GM19455 (cell line): ENCODE results near the gene HYPK.
A peak's percentile ranks its signal among the peaks of the same experiment; 100 is the strongest.

Experiments
- ATAC-seq: cut with Tn5 transposase; IDR thresholded peaks from one replicate; pipeline ENCODE4 v1.9.1; 2021; ENCODE audit not compliant: unreplicated experiment

HYPK gene, protein sequence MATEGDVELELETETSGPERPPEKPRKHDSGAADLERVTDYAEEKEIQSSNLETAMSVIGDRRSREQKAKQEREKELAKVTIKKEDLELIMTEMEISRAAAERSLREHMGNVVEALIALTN

DNA sequence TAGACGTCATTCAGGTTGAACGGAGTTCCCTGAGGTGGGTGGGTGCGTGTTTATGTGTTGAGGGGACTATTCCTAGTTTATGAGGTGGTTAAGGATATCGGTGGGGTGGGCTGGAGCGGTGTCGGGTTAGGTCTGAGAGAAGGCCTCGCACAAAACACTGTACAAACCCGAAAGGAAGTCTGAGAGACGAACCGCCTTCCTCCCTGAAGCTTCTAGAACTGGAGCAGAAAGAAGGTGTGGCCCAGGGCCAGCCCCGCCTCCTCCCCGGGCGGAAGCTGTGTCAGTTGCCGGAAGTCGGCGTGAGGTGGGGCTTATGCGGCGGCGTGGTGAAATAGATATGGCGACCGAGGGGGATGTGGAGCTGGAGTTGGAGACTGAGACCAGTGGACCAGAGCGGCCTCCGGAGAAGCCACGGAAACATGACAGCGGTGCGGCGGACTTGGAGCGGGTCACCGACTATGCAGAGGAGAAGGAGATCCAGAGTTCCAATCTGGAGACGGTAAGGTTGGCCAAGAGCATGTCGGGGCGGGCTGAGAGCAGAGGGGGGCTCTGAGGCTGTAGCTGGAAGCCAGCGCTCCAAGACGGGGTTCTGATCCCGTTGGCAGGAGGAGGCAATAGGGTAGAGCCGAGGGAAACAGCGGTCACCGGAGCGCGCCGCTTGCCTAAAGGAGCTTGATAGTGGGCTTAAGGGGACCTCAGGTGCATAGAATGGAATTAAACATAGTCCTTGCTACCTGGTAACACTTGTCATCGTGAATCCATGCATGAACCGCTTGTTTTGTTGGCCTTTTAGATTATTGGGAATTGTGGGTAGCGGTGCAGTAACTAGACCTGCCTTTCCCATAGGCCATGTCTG, at the start of gene HYPK:
Gene HYPK (plus strand): TSS at position 314 of the 856 bp plus-strand sequence. CDS start 24 bp downstream, at position 338.
- ATAC-seq, result peak; percentile 85

DNA sequence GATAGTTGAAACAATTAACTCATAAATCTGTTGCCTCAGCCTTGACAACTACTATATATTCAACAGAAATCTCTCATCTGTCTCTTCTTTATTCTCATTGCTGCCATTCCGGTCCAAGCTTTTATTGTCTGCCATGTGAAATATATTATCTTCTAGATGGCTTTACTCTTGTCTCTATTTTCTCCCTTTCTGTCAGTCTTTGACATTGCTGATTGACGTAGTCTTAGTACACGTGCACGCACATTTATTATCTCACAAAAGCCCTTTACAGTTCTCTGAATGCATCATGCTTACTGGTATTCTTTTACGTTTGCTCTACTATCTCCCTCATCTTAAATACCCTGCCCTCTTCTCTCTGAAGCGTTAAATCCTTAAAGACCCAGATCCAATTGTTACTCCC, 48.5 kb upstream of the HYPK start:
- ATAC-seq, result no peak

DNA sequence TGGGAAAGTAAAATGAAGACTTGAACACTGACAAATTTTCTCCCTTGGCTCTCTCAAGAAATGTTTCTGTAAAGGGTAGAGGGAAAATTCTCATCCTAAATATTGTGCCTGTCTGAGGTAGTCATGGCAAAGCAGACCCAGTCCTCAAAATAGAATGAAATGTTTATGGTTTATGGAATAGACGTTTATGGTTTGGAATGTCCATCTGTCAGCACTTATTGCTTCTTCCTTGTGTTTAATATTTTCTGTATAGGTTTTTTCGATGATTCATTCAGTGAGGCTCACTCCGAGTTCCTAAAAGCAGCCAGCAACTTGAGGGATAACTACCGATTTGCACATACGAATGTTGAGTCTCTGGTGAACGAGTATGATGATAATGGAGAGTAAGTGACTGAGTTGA, 37.6 kb upstream of the HYPK start:
- no peak for ATAC-seq

DNA sequence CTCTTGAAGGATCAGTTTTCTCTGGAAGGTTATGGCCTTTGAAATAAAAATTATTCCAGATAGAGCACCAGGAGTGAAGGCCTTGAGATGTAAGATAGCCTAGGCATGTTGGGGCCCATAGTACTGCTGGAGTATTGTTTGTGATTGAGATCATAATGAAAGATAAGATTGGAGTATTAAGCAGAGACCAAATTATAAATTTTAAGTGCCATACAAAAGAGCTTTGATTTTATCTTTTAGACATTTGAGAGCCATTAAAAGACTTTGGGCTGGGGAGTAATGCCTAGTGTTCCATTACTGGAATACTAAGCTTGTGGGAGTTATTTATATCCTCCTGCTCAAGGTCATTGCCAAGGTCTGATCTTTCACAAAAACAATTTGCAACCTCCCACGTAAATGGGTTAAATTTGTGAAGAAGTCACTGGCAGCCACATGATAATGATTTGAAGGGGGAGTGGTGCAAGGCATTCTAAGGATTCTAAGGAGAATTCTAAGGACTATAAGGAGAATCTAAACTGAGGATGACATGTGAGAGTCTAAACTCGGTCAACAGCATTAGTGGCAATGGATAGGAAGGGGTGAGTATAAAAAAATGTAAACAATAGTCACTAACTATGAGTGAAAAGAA, 36.5 kb upstream of the HYPK start:
- no peak for ATAC-seq

DNA sequence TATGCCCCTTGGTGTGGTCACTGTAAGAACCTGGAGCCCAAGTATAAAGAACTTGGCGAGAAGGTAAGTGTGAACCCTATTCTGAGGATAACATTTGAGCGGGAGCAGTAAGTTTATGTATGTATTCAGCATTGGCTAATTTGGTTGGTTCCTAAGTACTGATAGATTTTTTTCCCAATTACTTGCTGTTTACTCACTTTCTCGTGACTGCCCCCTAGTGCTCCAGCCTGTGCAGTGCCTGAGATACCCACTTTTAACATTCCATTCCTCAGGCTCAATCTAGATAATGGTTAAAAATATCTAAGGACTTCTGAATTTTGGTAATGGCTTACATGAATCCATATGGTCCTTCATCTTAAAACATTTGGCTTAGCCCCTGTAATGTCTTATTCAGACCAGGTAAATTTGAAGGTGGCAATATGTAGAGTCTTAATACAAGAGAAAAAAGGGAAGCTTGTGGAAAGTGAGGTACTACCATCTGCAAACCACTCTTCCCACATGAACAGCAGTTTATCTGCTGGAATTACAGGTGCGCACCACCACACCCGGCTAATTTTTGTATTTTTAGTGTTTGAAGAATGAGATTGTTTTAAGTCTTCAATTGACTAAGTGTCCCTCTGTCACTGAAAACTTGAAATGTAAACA, 30.7 kb upstream of the HYPK start:
- no peak for ATAC-seq

DNA sequence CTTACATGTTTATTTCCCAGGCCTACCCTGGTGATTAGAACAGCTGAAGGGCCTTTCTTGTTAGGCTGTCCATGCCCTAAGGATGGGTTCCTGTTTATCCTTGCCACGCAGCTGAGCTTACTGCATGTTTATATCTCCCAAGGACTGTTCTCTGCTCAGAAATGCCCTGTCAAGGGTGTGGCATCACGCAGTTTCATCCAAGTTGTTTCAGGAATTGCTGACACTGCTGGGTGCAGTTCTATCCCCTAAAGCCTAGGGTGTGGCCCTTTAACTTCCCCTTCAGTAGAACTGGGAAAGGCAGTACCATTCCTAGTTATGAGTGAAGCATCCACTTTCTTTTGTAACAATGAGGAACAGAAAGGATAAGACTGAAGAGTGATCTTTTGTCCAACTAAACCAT, 28.6 kb upstream of the HYPK start:
- no peak for ATAC-seq

DNA sequence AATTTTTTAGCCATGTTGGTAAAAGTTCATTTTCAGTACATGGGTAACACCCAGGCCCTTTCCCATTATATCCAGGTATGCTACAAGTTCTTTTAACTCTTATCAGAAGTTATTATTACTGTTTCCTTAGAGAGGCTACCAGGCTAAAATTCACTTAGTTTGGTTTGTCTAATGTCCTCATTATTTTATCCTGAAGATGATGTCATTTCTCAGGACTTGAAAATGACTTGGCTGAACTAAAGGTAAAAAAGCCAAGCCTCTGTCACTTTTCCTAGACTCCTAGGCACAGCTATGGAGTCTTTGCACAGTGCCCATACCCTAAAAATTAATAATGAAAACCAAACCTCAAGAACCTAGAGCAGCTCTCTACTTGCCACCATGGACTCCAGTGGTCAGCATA, 27.8 kb upstream of the HYPK start:
- ATAC-seq, result no peak

DNA sequence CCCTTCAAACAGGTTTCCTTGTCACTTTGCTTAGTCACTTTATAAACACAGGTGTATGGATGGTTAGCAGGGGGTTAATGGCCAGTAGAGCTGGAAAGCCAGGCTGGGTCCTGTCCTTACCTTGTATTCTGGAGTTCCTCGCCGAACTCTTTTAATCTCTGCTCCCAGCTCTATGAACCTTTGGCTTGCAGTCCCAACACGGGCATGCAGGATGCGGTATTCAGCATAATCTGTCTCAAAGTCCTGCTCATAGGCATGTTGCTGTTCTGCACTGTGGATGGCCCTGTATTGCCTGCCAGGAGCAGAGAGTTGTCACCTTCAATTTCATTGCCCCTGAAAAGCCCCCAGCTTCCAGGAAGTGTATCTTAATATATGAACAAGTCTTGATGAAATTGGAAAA, 26.3 kb upstream of the HYPK start:
- no peak for ATAC-seq

DNA sequence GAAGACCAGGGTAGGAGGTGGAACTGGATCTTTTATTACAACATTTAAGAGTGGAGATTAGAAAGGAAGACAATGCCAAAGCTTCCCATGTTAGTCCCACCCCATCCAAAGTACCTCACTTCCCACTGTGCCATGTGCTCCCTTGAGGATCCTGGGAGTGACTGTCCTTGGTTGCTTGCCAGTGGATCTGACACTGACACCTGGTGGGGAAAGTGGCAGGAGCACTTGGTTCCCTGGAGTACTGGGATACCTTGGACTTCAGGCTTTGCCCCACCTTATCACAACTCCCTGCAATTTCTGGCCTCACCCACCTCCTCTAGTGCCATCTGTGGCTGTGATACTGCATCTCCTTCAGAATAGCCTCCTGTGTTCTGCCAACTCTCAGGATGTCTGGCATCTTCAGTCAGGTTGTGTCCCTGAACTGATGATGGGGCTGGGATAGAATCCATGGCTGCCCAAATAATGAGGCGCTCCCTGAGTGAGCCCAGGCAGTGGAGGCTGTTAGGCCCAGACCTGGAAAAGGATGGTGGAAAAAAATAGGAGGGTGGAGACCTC, 24.9 kb upstream of the HYPK start:
- no peak for ATAC-seq

DNA sequence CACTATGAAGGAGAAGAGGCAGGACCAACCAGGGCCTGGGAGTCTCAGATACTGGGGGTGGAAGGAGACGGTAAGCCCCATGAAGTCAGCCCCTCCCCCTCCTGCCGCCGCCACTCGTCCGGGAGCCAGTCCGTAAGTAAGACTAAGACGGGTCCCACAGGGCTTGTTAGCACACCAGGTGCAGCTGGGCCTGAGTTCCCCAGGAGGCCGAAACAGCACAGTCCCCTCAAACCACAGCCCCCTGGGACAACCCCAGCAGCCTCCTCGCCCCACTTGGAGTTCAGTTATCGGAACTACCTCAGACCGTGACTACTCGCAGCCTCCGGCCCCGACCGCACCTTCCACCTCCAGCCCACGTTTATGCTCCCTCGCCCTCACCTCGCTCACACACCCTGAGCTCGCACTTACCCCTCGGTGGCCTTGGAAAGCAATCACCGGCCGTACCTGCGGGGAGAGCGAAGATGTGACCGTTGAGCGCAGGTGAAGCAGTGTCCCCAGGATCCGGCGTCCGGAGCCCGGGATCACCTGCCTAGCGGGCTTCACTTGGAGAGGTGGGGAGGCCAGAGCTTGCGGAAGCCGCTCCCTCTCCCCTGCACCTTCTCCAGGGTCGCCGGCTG, 24.2 kb upstream of the HYPK start:
- peak; percentile 40 for ATAC-seq

DNA sequence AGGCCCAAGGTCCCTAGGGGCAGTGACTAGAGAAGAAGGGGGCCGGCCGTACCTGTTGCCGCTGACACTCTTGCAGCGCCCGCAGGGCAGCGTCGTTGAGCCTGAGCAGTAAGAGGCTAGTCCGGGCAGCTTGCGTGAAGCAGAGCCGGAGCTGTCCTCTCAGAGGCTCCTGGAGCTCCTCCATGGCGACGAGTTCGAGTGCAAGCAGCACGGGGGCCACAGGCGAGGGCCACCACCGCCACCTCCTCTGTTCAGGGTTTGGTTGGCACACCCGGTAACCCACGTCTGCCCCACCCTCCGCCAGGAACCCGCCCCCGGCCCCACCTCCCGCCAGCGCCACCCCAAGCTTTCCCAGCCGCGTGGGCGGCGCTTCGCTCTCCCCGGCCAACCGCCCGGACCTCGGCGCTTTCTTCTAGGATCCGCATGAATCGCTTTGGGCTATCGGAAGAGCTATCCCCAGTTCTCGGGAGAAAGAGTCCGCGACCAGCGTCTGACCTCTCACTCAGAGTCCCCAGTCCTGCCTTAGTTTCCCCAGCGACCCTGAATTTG, 23.6 kb upstream of the HYPK start, which contains the start of gene ELL3:
Gene ELL3 (minus strand): TSS at position 249 of the 549 bp plus-strand sequence. CDS start 65 bp downstream, at position 184.
- ATAC-seq, result peak; percentile 39

DNA sequence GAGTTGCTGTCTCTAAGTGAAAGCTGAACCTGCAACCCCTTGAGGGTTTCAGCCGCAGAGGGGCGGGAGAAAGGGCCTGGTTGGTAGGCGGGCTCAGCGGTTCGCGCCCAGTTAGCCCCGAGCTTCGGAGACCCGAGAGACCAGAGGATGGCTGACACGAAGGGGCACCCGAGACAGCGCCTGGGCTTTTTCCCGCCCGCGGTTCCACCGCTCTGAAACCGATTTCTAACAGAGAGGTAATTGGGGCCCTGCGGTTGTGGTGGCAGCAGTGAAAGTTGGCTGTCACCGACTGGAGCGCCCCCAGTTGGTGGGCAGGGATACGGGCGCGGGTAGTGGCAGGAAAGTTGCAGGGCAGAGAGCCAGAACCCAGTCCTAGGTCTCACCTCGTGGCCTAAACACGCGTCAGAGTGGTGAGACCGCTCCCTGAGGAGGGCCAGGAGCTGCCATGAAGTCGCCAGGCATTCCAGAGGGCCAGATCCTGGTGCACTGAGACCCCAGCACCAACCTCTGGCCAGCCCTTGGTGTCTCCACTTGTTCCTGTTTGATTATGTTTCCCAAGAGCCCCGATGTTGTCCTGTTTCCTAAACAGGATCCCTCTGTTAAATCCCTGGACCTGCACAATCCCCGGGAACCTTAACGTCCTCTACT, 23.0 kb upstream of the HYPK start:
- peak; percentile 61 for ATAC-seq

DNA sequence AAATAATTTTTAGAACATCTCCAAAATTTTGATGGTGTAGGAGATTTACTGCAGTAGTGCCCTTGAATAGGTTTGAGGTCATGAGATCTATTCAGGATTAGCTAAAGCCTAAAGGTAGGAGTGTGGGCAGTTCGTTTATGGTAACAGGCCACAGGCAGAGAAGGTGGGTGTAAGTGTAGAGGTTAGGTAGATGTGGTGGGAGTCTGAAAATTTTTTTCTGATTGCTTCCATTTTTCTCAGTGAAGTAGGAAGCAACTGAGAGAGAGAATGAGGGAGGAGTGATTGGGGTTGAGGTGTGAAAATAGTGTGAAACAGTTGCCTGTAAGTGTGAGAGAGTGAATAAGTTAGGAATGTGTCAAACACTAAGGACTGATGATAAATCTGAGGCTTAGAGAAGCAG, 21.4 kb upstream of the HYPK start:
- no peak for ATAC-seq

DNA sequence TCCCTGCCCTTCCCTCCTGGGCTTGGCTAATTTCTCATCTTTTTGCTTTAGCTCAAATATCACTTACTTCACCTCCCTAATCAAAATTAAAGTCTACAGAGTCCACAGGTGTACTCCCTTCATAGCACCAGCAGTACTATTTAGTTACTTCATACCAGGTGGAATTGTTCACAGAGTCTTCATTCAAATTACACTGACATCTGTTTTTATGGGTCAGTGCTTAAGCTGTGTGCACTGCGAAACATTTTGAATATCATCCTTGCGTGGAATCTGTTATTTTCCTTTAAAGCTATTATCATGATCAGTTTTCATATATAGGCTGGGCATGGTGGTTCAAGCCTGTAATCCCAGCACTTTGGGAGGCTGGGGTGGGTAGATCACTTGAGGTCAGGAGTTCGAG, 11.0 kb upstream of the HYPK start:
- ATAC-seq, result no peak

DNA sequence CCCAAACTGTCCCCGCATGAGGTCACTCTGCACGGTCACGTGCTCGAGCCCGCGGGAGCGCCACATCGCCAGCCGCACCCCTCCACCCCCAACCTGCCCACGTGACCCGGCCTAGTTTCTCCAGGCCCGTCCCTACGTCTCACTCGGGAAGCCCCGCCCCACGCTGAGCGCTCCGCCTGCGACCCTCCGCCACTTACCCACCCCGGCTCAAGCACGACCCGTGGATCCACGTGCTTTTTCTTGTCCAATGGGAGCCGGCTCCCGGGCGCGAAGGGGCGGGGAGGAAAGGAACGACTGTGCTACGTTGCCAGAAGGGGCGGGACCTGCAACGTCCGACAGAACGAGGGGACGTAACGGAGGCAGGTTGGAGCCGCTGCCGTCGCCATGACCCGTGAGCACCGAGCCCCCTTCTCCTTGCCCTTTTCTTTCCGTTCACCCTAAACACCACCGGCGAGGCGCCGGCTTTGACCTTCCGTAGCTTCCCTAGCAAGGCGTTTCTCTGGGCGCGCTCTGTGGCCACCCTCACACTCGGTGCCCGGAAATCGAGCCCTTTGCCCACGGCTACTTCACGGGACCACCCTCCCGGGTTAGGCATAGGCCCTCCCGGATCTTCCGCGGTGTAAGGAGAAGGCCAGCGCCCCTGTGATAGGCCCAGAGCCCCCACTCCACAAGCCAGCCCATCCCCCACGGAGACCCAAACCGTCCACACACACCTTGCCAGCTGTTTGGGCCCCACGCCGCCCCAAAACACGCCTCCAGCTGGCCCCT, 8.2 kb upstream of the HYPK start, which contains the start of gene SERF2:
Gene SERF2 (plus strand): TSS at position 328 of the 768 bp plus-strand sequence. CDS start 57 bp downstream, at position 385.
- ATAC-seq, result peak; percentile 83

DNA sequence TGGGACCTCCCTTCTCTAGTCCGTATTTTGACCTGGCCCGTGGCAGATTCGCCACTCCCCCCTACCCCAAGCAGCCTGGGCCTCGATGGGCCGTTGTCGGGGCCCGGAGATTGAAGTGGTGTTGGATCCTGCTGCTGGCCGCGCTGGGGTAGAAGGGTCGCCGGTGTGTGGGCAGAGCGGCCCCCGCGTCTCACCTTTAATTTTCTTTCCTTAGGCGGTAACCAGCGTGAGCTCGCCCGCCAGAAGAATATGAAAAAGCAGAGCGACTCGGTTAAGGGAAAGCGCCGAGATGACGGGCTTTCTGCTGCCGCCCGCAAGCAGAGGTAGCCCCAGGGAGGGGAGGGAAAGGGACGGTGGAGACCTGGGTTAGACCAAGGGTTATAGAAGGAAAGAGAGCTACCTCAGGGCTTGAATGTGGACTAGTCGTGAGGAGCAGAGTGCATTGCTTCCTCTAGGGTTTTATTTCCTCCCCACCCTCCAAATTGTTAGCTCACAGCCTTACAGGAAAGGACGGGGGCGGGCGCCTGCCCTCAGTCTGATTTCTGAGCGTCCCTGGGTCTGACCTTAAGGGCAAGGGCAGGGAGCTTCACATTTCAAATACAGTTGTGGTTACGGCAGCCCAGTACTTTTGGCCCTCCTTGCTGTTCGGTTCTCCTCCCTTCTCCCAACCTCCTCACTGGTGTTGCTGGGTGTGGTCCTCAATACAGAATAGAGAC, 7.5 kb upstream of the HYPK start:
- no peak for ATAC-seq

DNA sequence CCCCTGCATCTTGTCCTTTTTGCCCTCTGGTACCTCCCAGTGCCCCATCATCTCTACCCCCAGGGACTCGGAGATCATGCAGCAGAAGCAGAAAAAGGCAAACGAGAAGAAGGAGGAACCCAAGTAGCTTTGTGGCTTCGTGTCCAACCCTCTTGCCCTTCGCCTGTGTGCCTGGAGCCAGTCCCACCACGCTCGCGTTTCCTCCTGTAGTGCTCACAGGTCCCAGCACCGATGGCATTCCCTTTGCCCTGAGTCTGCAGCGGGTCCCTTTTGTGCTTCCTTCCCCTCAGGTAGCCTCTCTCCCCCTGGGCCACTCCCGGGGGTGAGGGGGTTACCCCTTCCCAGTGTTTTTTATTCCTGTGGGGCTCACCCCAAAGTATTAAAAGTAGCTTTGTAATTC, 6.8 kb upstream of the HYPK start:
- no peak for ATAC-seq

DNA sequence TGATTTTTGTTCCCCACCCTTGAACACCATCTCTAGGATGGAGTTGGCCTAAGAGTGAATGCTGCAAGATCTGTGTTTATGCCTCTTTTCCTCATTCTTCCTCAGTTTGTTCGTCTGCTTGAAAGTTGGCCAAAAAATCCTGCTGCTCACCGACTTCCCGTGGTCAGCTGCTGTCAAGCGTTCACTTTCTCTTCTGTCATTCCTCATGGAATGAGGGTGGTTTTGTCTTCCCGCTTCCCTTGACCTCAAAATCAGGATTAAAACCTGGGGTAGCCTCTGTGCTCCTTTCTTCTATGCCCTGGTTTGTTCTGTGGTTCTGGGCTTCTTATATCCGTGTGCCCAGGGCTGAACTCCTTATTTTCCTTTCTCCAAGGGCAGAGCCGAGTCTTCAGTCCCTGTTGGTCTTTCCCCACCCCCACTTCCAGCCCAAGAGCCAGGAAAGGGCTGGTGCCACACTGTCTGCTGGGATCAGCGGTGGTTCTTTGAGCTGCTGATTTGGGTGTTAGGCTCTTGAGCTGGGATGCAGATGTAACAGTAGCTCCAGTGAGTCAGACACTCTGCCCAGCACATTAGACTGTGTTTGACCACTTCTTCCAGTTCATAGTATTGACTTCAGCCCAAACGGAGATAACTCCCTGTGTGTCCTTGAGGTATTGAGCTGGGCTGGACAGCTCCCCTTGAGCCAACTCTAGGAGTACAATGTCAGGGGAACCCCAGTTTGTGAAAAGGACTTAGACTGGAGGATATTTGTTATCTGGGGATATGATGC, 5.9 kb upstream of the HYPK start:
- no peak for ATAC-seq
